KG1 (cell line): ENCODE results near the gene TMEM154.

Experiments used
- DNase-seq: peaks from one replicate; lab custom pipeline; 2025; lab: John Stamatoyannopoulos, UW

The TMEM154 gene

DNA sequence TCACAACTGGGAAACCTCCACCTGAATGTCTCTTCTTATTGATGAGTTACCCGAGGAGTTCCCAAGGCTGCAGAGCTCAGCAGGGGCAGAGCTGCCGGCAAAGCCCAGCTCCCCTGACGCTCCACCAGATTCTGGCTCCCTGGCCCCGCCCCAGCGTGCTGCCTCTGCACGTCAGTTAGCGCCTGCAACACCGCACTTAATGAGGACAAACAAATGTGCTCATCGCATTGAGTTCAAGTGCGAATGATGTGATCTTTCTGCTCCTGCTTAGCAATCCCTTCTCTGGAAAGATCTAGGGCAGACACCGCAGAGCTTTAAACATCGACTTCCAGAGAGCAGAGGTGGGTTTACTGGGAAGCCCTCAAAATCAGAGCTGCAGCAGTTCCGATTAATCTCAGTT lies 88.4 kb downstream of the TMEM154 start:
- no peak for DNase-seq

DNA sequence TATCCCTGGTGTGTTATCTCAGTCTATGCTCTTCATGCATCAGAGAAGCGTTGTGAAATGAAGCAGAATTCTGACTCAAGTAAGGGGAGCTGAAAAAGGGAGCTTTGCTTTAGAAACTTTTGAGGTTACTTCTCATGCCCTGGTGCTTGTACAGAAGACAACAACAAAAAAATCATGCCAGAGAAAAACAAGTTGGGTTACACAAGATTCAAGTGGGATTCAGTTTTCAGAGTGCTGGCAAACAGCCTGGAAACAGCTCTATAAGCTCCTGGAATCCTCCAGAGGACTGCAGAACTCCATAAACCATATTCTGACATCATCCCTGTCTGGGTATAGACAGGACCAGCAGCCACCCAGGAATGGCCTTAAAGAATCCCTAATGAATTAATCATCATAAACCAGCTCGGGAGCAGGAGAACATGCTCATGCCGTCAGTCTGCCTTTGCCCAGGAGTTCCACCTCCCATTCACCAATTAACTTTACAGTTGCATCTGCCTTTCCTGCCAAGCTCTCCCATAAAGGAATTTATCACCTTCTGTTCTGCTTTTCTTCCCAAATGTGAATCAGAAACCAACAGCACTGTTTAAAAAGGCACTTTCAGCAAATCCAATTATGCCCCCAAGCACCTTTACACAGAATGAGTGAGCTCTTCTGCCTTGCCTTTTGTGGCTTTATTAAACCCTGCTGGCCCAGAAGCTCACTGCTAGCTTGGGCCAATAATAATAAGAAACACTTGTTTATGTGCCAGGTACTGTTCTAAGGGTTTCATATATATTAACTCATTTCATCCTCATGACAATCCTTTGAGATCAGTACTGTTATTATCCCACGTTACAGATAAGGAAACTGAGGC lies 89.4 kb downstream of the TMEM154 start:
- no peak for DNase-seq

DNA sequence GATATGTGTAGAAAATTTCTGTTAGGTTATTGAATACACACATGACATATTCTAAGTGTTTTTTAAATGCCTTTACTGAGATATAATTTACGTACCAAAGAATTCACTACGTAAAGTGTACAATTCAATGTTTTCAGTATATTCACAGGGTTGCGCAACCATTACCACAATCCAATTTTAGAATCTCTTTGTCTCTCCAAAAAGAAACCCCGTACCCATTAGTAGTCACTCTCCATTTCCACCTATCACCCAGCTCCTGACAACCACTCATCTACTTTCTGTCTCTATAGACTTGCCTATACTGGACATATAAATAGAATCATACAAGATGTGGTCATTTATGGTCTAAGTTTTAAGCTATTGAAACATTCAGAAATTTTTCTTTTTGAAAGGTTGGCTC lies 90.9 kb downstream of the TMEM154 start:
- no peak for DNase-seq

DNA sequence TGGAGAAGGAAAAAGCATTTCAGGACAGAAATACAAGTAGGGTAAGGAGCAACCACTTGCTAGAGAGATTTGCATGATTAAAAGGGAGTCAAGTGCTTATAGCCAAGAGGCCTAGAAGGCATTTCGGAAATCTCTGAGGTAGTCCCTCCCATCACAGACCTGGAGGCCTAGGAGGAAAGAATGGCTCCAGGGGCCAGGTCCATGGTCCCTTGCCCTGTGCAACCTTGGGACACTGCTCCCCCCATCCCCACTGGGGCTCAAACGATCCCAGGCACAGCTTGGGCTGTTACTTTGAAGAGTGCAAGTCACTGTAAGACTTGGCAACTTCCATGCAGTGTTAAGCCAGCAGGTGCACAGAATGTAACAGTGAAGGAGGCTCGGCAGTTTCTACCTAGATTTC lies 92.7 kb downstream of the TMEM154 start:
- no peak for DNase-seq

DNA sequence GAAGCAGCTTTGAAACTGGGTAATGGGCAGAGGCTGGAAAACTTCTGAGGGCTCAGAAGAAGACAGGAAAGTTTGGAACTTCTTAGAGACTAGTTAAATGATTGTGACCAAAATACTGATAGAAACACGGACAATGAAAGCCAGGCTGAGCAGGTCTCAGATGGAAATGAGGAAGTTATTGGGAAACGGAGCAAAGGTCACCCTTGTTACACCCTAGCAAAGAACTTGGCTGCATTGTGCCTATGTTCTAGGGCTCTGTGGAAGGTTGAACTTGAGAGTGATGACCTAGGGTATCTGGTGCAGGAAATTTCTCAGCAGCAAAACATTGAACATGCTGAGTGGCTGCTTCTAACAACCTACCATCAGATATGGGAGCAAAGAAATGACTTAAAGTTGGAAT lies 93.1 kb downstream of the TMEM154 start:
- DNase-seq, result no peak

DNA sequence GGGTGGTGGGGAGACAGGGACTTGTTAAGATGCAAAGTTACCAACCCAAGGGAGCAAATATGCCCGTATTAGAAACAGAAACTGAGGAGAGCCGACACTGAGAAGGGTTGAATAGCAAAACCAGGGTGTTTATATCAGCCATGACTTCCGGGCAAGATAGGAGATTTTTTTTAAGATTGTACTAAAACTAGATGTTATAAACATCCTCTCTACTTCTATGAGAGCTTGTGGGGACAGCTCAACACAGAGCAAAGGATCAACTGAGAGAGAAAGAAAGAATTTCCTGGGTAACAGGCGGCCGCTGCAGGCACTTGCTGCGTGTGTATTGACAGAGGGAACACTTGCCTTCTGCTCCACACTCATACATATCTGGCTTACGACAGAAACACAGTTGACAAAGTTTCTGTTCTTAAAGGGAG lies 94.8 kb downstream of the TMEM154 start:
- DNase-seq, result no peak

DNA sequence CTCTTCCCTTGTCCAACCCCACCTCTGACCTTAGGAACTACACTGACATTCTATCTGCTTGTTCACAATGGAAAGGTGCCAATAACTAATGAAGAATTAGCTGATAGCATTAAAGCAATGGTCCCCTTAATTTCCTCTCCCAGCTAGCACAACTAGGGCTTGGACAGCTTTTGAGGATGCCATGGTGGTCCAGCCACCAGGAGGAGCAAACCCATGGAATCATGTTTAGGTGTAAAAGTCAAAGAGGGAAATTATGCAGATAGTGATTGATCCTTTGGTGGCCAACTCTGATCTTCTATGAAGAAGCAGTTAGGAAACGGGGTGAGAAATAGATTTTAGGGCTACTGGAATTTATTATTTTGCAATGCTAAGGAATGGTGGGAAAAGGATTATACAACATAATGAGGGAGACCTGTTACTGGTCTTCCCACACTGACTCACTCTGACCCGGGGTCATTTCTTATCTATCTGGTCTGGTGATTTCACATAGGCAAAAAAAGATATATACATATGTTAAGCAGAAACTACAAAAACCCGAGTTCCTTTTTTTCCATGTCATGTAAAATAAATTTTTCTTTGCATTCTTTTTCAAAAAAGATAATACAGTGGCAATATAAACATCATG lies 98.1 kb downstream of the TMEM154 start:
- no peak for DNase-seq

DNA sequence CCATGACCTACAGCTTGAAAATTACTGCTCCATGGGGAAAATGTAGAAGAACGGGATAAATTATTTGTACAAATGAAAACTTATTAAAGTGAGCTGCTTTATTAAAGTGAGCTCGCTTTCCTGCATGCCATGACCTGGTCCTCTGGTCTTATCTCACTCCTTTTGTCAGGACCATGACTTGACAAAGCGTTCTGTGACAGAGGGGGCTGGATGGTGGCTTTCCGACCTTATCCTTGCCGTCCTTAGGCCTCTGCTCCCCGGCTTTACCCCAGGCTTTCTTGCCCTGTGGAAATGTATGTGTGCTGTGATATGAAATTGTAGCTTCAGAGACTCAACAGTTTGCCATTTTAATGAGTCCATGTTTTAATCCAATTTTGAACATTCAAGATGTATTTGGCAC lies 99.9 kb downstream of the TMEM154 start:
- no peak for DNase-seq

DNA sequence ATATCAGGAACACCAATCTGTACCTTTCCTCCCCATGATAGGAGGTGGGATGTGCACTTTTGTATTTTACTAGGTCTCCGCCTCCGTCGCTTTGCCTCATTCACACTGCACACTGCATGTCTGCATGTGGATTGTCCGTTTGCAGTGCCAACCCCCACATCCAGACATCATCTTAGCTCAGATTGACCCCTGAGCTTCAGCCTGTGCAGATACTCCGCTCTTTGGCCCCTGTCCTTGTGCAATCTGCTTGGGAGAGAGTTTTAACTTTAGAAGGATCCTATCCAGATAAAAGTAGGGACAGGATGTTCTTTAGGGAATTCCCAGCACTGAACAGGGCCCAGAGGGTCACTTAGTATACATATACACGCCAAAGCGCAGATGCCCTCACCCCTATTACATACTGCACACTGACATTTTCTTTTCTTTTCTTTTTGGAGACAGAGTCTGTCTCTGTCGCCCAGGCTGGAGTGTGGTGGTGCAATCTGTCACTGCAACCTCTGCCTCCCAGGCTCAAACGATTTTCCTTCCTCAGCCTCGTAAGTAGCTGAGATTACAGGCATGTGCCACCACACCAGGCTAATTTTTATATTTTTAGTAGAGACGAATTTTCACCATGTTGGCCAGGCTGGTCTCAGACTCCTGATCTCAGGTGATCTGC lies 100.6 kb downstream of the TMEM154 start:
- no peak for DNase-seq

DNA sequence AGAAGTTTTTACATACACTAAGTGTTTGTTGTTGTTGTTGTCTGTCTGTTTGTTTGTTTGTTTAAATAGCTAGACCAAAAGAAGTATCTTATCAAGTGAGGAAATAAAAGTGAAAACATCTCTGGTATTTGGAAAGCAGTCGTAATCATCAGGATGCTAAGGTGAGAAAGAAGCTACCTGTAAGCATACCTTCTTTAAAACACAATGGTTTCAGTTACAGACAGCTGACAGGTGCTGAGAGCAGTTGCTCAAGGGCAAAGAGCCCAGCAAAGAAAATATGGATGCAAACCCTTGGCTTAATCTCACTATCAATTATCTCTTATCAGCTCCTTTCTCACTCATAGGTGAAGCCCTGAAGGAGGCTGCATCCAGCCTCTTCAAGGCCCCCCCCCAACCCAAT lies 101.1 kb downstream of the TMEM154 start:
- DNase-seq, result no peak

DNA sequence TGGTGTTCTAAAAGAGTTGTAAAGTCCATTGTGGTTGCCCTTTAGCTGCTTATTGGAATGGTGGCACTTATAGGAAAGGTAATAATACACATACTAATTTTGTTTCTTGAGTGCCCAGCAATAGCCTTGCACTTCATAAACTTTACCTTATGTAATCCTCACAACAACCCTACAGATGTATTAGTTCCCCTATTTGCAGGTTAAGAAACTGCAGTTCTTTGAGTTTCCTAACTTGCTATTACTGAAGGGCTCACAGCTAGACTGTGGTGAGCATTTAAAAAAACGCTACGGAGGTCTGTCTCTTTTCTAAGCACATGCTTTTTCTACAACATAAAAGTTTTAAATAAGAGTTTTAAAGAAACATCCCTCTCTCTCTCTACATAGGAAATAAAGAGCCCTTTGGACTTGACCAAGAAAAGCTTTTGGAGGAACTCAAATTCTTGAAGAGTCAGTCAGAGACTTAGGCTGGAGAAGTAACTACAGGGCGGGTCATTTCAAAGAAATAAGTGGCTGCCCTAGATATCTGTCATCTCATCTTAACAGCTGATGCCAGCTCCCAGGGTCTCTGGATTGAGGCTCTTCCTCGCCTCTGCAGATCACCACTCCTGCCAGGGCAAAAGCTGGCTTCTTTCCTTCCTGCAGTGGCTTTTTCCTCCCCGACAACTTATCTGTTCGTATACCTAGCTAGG lies 101.9 kb downstream of the TMEM154 start:
- DNase-seq, result no peak

DNA sequence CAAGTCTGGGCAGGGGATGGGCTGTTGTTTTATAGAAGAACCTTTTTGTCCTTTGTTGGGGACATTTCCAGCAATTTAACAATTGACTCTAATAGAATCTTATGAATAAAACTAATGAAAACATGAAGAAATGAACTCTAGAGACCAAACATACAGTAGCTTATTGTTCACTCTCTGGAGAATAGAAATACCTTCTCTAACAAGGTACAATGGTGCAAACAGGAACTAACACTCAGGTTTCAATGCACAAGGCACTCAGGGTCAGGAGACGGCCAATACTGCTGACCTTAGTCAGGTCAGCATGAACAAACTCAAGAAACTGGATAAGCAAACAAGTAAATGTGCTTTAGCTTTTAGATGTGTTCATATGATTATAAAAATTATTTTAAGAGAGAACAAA lies 104.3 kb downstream of the TMEM154 start:
- DNase-seq, result no peak

DNA sequence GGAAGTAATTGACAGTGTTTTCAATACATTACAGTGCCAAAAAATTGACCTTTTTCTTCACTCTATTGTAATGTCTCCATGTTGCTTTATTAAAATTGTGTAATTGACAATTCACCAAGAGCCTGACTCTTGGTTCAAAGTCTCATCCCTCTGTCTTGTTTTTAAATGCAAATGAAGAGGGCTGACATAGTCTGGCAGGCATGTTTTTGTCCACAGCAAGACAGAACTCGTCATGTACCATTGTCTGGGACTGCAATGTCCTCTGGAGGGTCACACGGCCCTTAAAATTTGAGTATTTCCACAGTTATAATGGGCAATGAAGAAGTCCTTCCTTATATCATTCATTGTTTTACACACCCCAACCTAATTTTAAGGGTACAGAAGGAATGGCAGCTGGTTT lies 105.9 kb downstream of the TMEM154 start:
- DNase-seq, result no peak

DNA sequence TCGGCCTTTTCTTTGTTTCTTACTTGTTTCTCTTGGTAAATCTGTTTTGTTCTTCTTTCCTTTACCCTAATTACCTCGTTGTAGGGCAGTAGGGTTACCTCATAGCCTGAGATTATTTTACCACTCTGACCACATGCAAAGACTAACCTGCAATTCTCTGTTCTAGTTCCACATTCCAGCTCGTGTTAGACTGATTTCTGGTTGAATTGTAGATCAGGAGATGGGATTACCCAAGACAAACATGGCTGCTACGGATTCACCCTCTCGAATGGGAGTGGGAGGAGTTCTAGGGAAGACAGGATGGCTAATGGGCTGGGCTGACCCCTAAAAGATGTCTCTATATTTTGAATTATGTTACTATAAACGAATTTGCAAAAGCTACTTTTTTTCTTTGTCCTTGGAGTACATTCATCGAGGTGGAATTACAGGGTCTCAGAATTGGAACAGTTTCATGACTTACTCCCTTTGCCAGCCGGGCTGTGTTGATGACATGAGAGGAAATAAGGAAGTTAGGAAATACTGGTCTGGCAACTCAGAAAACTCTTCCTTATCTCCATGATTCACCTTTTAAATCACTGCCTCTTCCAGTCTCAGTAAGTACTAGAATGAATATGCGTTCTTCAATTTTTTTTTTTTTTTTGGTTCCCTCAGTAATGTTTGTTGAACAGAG lies 107.2 kb downstream of the TMEM154 start:
- no peak for DNase-seq

DNA sequence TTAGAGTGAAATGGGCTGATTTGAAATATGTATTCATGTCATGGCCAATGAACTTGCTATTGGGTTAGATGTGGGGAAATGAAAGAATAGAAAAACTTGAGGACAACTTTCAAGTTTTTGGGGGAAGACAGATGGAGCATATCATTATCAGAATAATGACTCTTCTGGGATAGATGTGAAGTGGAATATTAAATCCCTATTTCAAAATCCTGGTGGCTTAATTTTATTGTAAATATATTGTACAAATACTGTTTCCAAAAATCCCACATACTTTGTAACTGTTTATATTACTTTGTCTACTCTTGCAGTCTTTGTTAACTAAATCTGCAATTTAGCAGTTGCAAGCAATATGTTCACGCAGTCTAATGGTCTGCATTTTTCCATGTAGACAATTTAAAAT lies 108.0 kb downstream of the TMEM154 start:
- no peak for DNase-seq

DNA sequence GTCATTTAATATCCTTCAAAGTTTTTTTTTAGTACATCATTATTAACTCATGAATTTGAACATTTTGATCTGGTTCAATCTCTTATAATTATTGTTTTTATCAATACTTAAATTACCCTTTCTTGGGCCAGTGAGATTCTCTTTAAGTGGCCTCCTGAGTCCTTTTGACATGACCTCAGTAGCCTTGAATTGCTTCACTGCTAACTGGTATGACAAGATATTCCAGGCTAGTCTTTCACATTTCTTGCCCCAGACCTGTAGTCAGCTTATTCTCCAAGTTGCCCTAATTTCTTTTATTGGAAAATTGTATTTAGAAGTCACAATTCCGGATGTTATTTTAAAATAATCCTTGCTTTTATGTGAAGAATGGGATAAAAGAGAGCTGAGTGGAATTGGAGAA lies 108.5 kb downstream of the TMEM154 start:
- DNase-seq, result no peak
